ENCODE results near the gene SCAI.

DNA sequence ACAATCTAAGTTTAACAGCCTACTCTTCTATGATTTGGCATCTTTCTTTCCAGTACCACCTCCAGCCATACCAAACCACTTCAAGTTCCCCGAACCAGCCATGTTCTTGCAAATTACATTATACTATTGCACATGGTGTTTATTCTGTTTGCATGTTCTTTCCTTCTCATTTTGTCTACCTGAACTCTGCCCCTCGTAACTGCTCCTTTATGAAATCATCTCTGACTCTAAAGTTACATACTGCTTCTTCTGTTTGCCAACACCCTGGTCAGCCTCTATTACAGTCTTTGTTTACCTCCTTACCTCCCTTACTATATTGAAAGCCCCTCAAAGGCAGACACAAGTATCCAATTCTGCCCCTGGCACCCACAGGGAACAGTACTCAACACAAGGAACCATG lies 40.2 kb upstream of the SCAI start:
- TF ChIP-seq CTCF (conservative IDR thresholded peaks at IDR 0.05; ENCODE audit: low read length): no peak
- TF ChIP-seq EZH2phosphoT487 (IDR thresholded peaks at IDR 0.05; ENCODE audit: borderline replicate concordance, low read depth, low read length): no peak

Measured in OCI-LY7 (cell line).